Measurements from ENCODE around the gene SLC66A2. TPM values are rescaled to one million over a fixed set of nuclear protein-coding genes. Genes with fewer than 3 reads are reported as not detected.
A peak's percentile ranks its signal among the peaks of the same experiment; 100 is the strongest.

The SLC66A2 gene
- total and polyA plus RNA-seq, 2 of the 13 experiments (the other 11 are each of a cell fraction or from before 2014, with no cell fraction given): 33.5 to 41.9 TPM

GRCh38 chr18:79933765-79934164 is 17.7 kb downstream of the SLC66A2 start (continued):
- TF ChIP-seq PAWR (CRISPR knock-in tag; IDR thresholded peaks at IDR 0.05; ENCODE audit: borderline replicate concordance) (no peak), ZNF777 (CRISPR knock-in tag; IDR thresholded peaks at IDR 0.05) (no peak), BHLHE40 (IDR thresholded peaks at IDR 0.05; ENCODE audit: low read length) (peak; percentile 90), ZNF292 (CRISPR knock-in tag; IDR thresholded peaks at IDR 0.05; ENCODE audit: borderline replicate concordance, low read depth) (peak; percentile 42; the same call in 1 of the 2 replicates), TEAD2 (CRISPR knock-in tag; IDR thresholded peaks at IDR 0.05) (no peak), KMT2A (CRISPR knock-in tag; IDR thresholded peaks at IDR 0.05) (peak; percentile 70; the same call in 1 of the 2 replicates), HOXD1 (CRISPR knock-in tag; IDR thresholded peaks at IDR 0.05) (no peak), PHF8 (CRISPR knock-in tag; IDR thresholded peaks at IDR 0.05) (no peak), ATM (IDR thresholded peaks at IDR 0.05; ENCODE audit: borderline replicate concordance) (no peak), PAF1 (CRISPR knock-in tag; IDR thresholded peaks at IDR 0.05) (no peak), MTA1 (CRISPR knock-in tag; IDR thresholded peaks at IDR 0.05; ENCODE audit: borderline replicate concordance) (no peak), ZNF879 (CRISPR knock-in tag; IDR thresholded peaks at IDR 0.05) (no peak), ZNF343 (CRISPR knock-in tag; IDR thresholded peaks at IDR 0.05) (0 out of 2 replicates have a peak, but pooled peaks have one; percentile 47), ZNF143 (CRISPR knock-in tag; IDR thresholded peaks at IDR 0.05) (no peak), ZMYM3 (CRISPR knock-in tag; IDR thresholded peaks at IDR 0.05) (0 out of 2 replicates have a peak, but pooled peaks have one; percentile 20), HOXA3 (CRISPR knock-in tag; IDR thresholded peaks at IDR 0.05) (peak; percentile 71; the same call in 1 of the 2 replicates), ZNF460 (CRISPR knock-in tag; IDR thresholded peaks at IDR 0.05; ENCODE audit: borderline replicate concordance) (no peak), CBFB (CRISPR knock-in tag; IDR thresholded peaks at IDR 0.05) (no peak), GATAD2A (CRISPR knock-in tag; IDR thresholded peaks at IDR 0.05) (0 out of 2 replicates have a peak, but pooled peaks have one; percentile 32)
- TF ChIP-seq, protein P1, sequence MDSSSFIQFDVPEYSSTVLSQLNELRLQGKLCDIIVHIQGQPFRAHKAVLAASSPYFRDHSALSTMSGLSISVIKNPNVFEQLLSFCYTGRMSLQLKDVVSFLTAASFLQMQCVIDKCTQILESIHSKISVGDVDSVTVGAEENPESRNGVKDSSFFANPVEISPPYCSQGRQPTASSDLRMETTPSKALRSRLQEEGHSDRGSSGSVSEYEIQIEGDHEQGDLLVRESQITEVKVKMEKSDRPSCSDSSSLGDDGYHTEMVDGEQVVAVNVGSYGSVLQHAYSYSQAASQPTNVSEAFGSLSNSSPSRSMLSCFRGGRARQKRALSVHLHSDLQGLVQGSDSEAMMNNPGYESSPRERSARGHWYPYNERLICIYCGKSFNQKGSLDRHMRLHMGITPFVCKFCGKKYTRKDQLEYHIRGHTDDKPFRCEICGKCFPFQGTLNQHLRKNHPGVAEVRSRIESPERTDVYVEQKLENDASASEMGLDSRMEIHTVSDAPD (CRISPR knock-in tag; IDR thresholded peaks at IDR 0.05): no peak
- TF ChIP-seq, protein P2, sequence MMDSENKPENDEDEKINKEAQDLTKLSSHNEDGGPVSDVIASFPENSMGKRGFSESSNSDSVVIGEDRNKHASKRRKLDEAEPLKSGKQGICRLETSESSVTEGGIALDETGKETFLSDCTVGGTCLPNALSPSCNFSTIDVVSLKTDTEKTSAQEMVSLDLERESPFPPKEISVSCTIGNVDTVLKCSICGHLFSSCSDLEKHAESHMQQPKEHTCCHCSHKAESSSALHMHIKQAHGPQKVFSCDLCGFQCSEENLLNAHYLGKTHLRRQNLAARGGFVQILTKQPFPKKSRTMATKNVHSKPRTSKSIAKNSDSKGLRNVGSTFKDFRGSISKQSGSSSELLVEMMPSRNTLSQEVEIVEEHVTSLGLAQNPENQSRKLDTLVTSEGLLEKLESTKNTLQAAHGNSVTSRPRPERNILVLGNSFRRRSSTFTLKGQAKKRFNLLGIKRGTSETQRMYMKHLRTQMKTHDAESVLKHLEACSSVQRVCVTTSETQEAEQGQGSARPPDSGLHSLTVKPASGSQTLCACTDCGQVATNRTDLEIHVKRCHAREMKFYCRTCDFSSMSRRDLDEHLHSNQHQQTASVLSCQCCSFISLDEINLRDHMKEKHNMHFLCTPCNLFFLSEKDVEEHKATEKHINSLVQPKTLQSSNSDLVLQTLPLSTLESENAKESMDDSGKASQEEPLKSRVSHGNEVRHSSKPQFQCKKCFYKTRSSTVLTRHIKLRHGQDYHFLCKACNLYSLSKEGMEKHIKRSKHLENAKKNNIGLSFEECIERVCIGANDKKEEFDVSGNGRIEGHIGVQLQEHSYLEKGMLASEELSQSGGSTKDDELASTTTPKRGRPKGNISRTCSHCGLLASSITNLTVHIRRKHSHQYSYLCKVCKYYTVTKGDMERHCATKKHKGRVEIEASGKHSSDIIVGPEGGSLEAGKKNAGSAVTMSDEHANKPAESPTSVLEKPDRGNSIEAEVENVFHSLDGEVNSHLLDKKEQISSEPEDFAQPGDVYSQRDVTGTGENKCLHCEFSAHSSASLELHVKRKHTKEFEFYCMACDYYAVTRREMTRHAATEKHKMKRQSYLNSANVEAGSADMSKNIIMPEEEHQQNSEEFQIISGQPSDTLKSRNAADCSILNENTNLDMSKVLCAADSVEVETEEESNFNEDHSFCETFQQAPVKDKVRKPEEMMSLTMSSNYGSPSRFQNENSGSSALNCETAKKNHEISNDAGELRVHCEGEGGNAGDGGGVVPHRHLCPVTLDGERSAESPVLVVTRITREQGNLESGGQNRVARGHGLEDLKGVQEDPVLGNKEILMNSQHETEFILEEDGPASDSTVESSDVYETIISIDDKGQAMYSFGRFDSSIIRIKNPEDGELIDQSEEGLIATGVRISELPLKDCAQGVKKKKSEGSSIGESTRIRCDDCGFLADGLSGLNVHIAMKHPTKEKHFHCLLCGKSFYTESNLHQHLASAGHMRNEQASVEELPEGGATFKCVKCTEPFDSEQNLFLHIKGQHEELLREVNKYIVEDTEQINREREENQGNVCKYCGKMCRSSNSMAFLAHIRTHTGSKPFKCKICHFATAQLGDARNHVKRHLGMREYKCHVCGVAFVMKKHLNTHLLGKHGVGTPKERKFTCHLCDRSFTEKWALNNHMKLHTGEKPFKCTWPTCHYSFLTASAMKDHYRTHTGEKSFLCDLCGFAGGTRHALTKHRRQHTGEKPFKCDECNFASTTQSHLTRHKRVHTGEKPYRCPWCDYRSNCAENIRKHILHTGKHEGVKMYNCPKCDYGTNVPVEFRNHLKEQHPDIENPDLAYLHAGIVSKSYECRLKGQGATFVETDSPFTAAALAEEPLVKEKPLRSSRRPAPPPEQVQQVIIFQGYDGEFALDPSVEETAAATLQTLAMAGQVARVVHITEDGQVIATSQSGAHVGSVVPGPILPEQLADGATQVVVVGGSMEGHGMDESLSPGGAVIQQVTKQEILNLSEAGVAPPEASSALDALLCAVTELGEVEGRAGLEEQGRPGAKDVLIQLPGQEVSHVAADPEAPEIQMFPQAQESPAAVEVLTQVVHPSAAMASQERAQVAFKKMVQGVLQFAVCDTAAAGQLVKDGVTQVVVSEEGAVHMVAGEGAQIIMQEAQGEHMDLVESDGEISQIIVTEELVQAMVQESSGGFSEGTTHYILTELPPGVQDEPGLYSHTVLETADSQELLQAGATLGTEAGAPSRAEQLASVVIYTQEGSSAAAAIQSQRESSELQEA (CRISPR knock-in tag; IDR thresholded peaks at IDR 0.05; ENCODE audit: not compliant biosample characterization): no peak
- TF ChIP-seq, protein P3, sequence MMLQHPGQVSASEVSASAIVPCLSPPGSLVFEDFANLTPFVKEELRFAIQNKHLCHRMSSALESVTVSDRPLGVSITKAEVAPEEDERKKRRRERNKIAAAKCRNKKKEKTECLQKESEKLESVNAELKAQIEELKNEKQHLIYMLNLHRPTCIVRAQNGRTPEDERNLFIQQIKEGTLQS (CRISPR knock-in tag; IDR thresholded peaks at IDR 0.05): no peak
